Measurements from ENCODE around the gene SHC3.
A peak's percentile ranks its signal among the peaks of the same experiment; 100 is the strongest.

Gene SHC3

GRCh38 chr9:89021154-89021803 lies 157.3 kb downstream of the SHC3 start:
- DNase-seq = no peak

GRCh38 chr9:89020754-89021153 lies 157.9 kb downstream of the SHC3 start:
- DNase-seq = no peak

- no peak for DNase-seq
Measured at GRCh38 chr9:89015336-89015735, 163.3 kb downstream of the SHC3 start.

GRCh38 chr9:89014153-89014552 lies 164.5 kb downstream of the SHC3 start:
- no peak for DNase-seq

- no peak for DNase-seq
Measured at GRCh38 chr9:89013660-89014059, 165.0 kb downstream of the SHC3 start.

- no peak for DNase-seq
Measured at GRCh38 chr9:89012294-89013042, 166.2 kb downstream of the SHC3 start.

GRCh38 chr9:89011683-89012082 lies 166.9 kb downstream of the SHC3 start:
- DNase-seq = no peak

GRCh38 chr9:89010526-89011111 lies 168.0 kb downstream of the SHC3 start:
- no peak for DNase-seq

GRCh38 chr9:89010056-89010455 lies 168.6 kb downstream of the SHC3 start:
- DNase-seq = no peak

- no peak for DNase-seq
Measured at GRCh38 chr9:89009546-89009840, 169.1 kb downstream of the SHC3 start.

- no peak for DNase-seq
Measured at GRCh38 chr9:89008744-89009545, 169.7 kb downstream of the SHC3 start.

- DNase-seq = no peak
Measured at GRCh38 chr9:89008055-89008743, 170.4 kb downstream of the SHC3 start.

- no peak for DNase-seq
Measured at GRCh38 chr9:89006996-89007967, 171.3 kb downstream of the SHC3 start.

- DNase-seq = no peak
Measured at GRCh38 chr9:89006267-89006666, 172.4 kb downstream of the SHC3 start.

GRCh38 chr9:89005323-89005722 lies 173.3 kb downstream of the SHC3 start:
- no peak for DNase-seq

- DNase-seq = no peak
Measured at GRCh38 chr9:89002987-89003386, 175.6 kb downstream of the SHC3 start.

- DNase-seq = no peak
Measured at GRCh38 chr9:89001917-89002540, 176.6 kb downstream of the SHC3 start.

- peak; percentile 43 for DNase-seq
Measured at GRCh38 chr9:89000973-89001916, 177.4 kb downstream of the SHC3 start.

GRCh38 chr9:89000371-89000781 lies 178.2 kb downstream of the SHC3 start:
- DNase-seq = no peak

- DNase-seq = no peak
Measured at GRCh38 chr9:88998911-88999310, 179.7 kb downstream of the SHC3 start.
